ENCODE data around the gene GNG14. TPM values are rescaled to one million over a fixed set of nuclear protein-coding genes. Genes with fewer than 3 reads are reported as not detected.
A peak's percentile ranks its signal among the peaks of the same experiment; 100 is the strongest.

The GNG14 gene
- total and polyA plus RNA-seq, 2 of the 4 experiments (the other 2 are of a cell fraction) = not detected

GRCh38 chr19:12720296-12720695 lies 32.5 kb downstream of the GNG14 start:
- no peak for DNase-seq
- H2AFZ ChIP-seq (replicated peaks; ENCODE audit: low read length, poor library complexity) = no peak overlapping the region
- H3K56ac ChIP-seq (ENCODE audit: extremely low read depth, insufficient read depth, low read length) = peak overlapping the region; percentile 66; the same call in 1 of the 2 replicates
- H3K36me3 ChIP-seq (ENCODE audit: control insufficient read depth, insufficient read depth, low read length) = peaks cover 25% of the 10 kb centered on the region
- peak overlapping the region; percentile 18 to 95; a peak in 2 of 4 replicates for H4K8ac ChIP-seq (ENCODE audit: low read depth in 2 of 2, low read length in 2 of 2)
- dilution Hi-C loops (cut with HindIII; ENCODE audit: low sequenced_read_pairs, unreplicated experiment) (no loop called here), intact Hi-C loops (cut with micrococcal nuclease) (no loop called here), in situ Hi-C loops (cut with MboI; ENCODE audit: low sequenced_read_pairs) (no loop called here)
- H2AK9ac ChIP-seq (replicated peaks; ENCODE audit: low read depth, low read length, poor library complexity) = peak overlapping the region; percentile 100
- H2AK5ac ChIP-seq (ENCODE audit: low read depth, low read length) = peak overlapping the region; percentile 20; the same call in 1 of the 2 replicates
- H4K20me1 ChIP-seq (ENCODE audit: insufficient read depth, low read length) = peaks cover 15% of the 10 kb centered on the region
- no peak for TF ChIP-seq FOS (IDR thresholded peaks at IDR 0.05; ENCODE audit: low read depth, low read length)
- no peak overlapping the region for H2BK20ac ChIP-seq (ENCODE audit: low read depth, low read length)
- H3K23ac ChIP-seq (ENCODE audit: low read depth, low read length) = peak overlapping the region; percentile 78
- no peak overlapping the region for H3K18ac ChIP-seq (ENCODE audit: low read depth, low read length)
- peaks cover 10% of the 10 kb centered on the region; the same call in 1 of the 2 replicates for H3K9me1 ChIP-seq (ENCODE audit: insufficient read depth, low read length)
- H3K9ac ChIP-seq (ENCODE audit: low read depth, low read length) = peak overlapping the region; percentile 92
- H4K5ac ChIP-seq (ENCODE audit: low read depth, low read length) = no peak overlapping the region
- H3K4me2 ChIP-seq (ENCODE audit: low read depth, low read length) = peak overlapping the region; percentile 99
- peaks cover 22 to 72% of the 10 kb centered on the region in 2 experiments for H3K79me1 ChIP-seq (ENCODE audit: low read depth in 1 of 2, low read length in 2 of 2)
- H3K4ac ChIP-seq (ENCODE audit: low read depth, low read length) = peak overlapping the region; percentile 41
- no peak overlapping the region for H2BK120ac ChIP-seq (ENCODE audit: low read depth, low read length)
- CTCF ChIA-PET = no interaction called here
- peak overlapping the region; percentile 90; the same call in 1 of the 2 replicates for H3K14ac ChIP-seq (replicated peaks; ENCODE audit: low read depth, low read length)
- peak overlapping the region; percentile 91; the same call in 1 of the 2 replicates for H3K4me3 ChIP-seq (ENCODE audit: insufficient read depth, low read depth, low read length)
- H2BK15ac ChIP-seq (ENCODE audit: low read depth, low read length) = no peak overlapping the region
- no peak overlapping the region for H2BK5ac ChIP-seq (ENCODE audit: low read depth, low read length, poor library complexity, severe bottlenecking)
- BruUV-seq (replicated peaks) = no TSS peak
- H4K91ac ChIP-seq (ENCODE audit: insufficient read depth, low read depth, low read length) = no peak overlapping the region
- POLR2A ChIA-PET (ENCODE audit: unreplicated experiment) = no interaction called here
- H3K9me3 ChIP-seq (ENCODE audit: control insufficient read depth, insufficient read depth, low read length) = no peaks in the 10 kb centered on the region
- H3K27me3 ChIP-seq (ENCODE audit: control insufficient read depth, insufficient read depth, low read length) = no peaks in the 10 kb centered on the region
- peaks cover 4% of the 10 kb centered on the region for H3K4me1 ChIP-seq (ENCODE audit: control insufficient read depth, insufficient read depth, low read length)
- WGBS, 2 experiments (ENCODE audit: extremely low coverage in 2 of 2, insufficient read length in 1 of 2) = no CpG with 5 or more reads among the region's 10 CpGs
- H3K27ac ChIP-seq (ENCODE audit: insufficient read depth, low read length) = peak overlapping the region; percentile 85; the same call in 1 of the 2 replicates
- no peak for ATAC-seq (ENCODE audit: low read depth)

Data from IMR-90 (cell line).